Pancreas (tissue), 10 donors: ENCODE results near the gene ALOX15. TPM values are rescaled to one million over a fixed set of nuclear protein-coding genes. Genes with fewer than 3 reads are reported as not detected.

ENCODE experiments used
- ATAC-seq, 4 donors: fragments of 200-7000 bp; cut with Tn5 transposase; one replicate each; pipeline versions ENCODE4 v1.8.0 to v1.9.1; 2020; ENCODE audit warnings: mild to moderate bottlenecking in 4 of 4, moderate library complexity in 4 of 4
- DNase-seq, 6 donors: peaks; one replicate each; pipeline ENCODE4 v3.0.0-alpha.2; 2020
- FAIRE-seq: peaks from 2 replicates; lab custom pipeline; 2012; peaks lifted over from hg19 to GRCh38; lab: Jason Lieb, UNC
- H3K27ac ChIP-seq, 4 donors: fragments of 200-600 bp; sonication (generic); 1 replicate in 3 of 4; 2 replicates in 1 of 4; pipeline versions ENCODE4 v1.5.0 to v1.8.0; 2020
- H3K27me3 ChIP-seq, 4 donors: fragments of 200-600 bp; one replicate each; pipeline ENCODE4 v1.8.0; 2021
- H3K36me3 ChIP-seq, 3 donors: fragments of 200-600 bp; sonication (generic) in 1 of 3; one replicate each; pipeline versions ENCODE4 v1.5.0 to v1.8.0; 2020 to 2021
- H3K4me1 ChIP-seq, 3 donors: fragments of 200-600 bp; one replicate each; pipeline ENCODE4 v1.8.0; 2021
- H3K4me3 ChIP-seq, 4 donors: fragments of 200-600 bp; sonication (generic) in 2 of 4; one replicate each; pipeline versions ENCODE4 v1.5.0 to v1.8.0; 2020 to 2021
- H3K9me3 ChIP-seq, 4 donors: fragments of 200-600 bp; one replicate each; pipeline ENCODE4 v1.8.0; 2021
- CTCF ChIP-seq, 4 donors: fragments of 200-600 bp; sonication (generic) in 3 of 4; IDR thresholded peaks; one replicate each; pipeline versions ENCODE4 v1.5.0 to v1.8.0; 2021; ENCODE audit warnings: antibody characterized with exemption in 4 of 4
- WGBS, 2 donors: extraction: QIAGEN DNeasy Blood & Tissue Kit; methylation state at CpG; one replicate each; pipeline ENCODE4 v1.1.7; 2013; 5-methylcytosine and 5-hydroxymethylcytosine counted together
- intact Hi-C, 3 donors: fragments of 100-400 bp; cut with DNase I; formaldehyde crosslinking; loops; one replicate each; pipeline versions ENCODE4 v1.11.1 to v1.14.2; 2022
- polyA plus RNA-seq, 2 donors: library from polyadenylated mRNA; stranded (reverse); fragments of 200-250 nt; gene quantifications; one replicate each; pipeline ENCODE4 v1.2.3, GENCODE V29; 2013
- total RNA-seq, 6 donors: library from RNA; stranded (reverse); fragmentation: NEBNext Ultra II Directional in 4 of 6; extraction: Animal tissue kit (Norgen Biotek cat#: 25700) in 4 of 6; gene quantifications; one replicate each; pipeline versions ENCODE4 v1.2.1 to v1.2.4, GENCODE V29; 2021 to 2023
- donor health status: healthy with polysubstance abuse.
- donor health status: DM: no; HTN: no; CAD: no; lungs with moderate emphysema.
- donor health status: DM: no; HTN: no; CAD: no.
- donor health status: control.
- donor health status: control.
- donor health status: Bipolar disorder and iron deficiency.
- donor health status: DM: yes; HTN: yes; CAD: no.
- donor health status: DM: no; HTN: no; CAD: no.
- donor health status: DM: no; HTN: no; CAD: no.
- donor health status: DM: yes; HTN: yes; CAD: no.

The ALOX15 gene
- total and polyA plus RNA-seq, 8 donors = 1.1 TPM; not detected in 7

GRCh38 chr17:4583206-4583605 lies 58.3 kb downstream of the ALOX15 start:
- no peak for DNase-seq
- ATAC-seq = no peak
- H3K4me1 ChIP-seq = peaks cover 0 to 8% (median 0%) of the 10 kb centered on the region in 3 donors
- no peak overlapping the region for H3K27ac ChIP-seq
- 78 to 87% methylated on average over 3 of the region's 3 CpGs for WGBS, 2 donors
- peaks cover 0 to 5% (median 0%) of the 10 kb centered on the region in 4 donors for H3K27me3 ChIP-seq
- no peaks in the 10 kb centered on the region for H3K36me3 ChIP-seq
- intact Hi-C loops = no loop called here
- H3K4me3 ChIP-seq = no peak overlapping the region
- TF ChIP-seq CTCF (IDR thresholded peaks at IDR 0.05) = no peak
- FAIRE-seq = no peak
- H3K9me3 ChIP-seq = no peaks in the 10 kb centered on the region

GRCh38 chr17:4582691-4583090 lies 58.8 kb downstream of the ALOX15 start:
- intact Hi-C loops = no loop called here
- Histone ChIP-seq H3K27me3 (peaks cover 0 to 5% (median 0%) of the 10 kb centered on the region in 4 donors), H3K4me3 (no peak overlapping the region), H3K4me1 (peaks cover 0 to 8% (median 0%) of the 10 kb centered on the region in 3 donors), H3K27ac (no peak overlapping the region), H3K36me3 (no peaks in the 10 kb centered on the region), H3K9me3 (no peaks in the 10 kb centered on the region)
- 70 to 81% methylated on average over 8 of the region's 8 CpGs for WGBS, 2 donors
- FAIRE-seq = no peak
- ATAC-seq = no peak
- DNase-seq = no peak
- TF ChIP-seq CTCF (IDR thresholded peaks at IDR 0.05) = no peak

DNA sequence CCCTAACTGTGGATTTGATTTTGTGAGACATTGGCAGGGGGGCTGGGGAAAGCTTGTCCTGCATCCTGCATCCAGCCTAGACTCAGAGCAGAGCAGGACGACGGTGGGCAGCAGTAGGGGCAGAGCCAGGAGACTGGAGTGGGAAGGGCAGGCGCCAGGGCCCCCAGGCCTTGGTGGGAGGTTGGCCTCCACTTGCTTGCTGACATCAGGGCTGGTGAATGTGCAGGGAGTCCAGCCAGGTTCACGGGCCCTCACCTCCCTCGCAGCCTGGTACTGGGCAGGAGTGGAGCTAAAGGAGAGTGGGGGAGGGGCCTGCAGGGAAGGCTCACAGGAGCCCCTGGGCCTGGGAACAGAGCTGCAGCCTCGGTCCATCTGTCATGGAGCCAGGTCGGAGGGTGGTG lies 59.4 kb downstream of the ALOX15 start:
- no peak for FAIRE-seq
- H3K27ac ChIP-seq = no peak overlapping the region
- intact Hi-C loops = no loop called here
- peak in 1 of 6 donors; percentile 44 for DNase-seq
- H3K4me3 ChIP-seq = no peak overlapping the region
- 40 to 53% methylated on average over 7 of the region's 7 CpGs for WGBS, 2 donors
- H3K27me3 ChIP-seq = peaks cover 0 to 5% (median 0%) of the 10 kb centered on the region in 4 donors
- no peaks in the 10 kb centered on the region for H3K36me3 ChIP-seq
- ATAC-seq = no peak
- H3K9me3 ChIP-seq = no peaks in the 10 kb centered on the region
- TF ChIP-seq CTCF (IDR thresholded peaks at IDR 0.05) = no peak
- peaks cover 0 to 8% (median 0%) of the 10 kb centered on the region in 3 donors for H3K4me1 ChIP-seq

Other genes with a start within 250 kb of the ALOX15 start
- gene SPNS3, start 207.7 kb downstream of the ALOX15 start, total RNA-seq = under 1 TPM; 0.08 to 0.89 (median 0.44) TPM
- under 1 TPM; 0.84 to 0.96 TPM for gene SPNS3, start 207.7 kb downstream of the ALOX15 start, polyA plus RNA-seq
- gene SPNS2, start 142.8 kb downstream of the ALOX15 start, total RNA-seq = 10 to 100 TPM in 5 of 6 donors, 1 to 10 TPM in 1; 7.6 to 27.5 (median 17.2) TPM
- 10 to 100 TPM; 43.7 to 51.7 TPM for gene SPNS2, start 142.8 kb downstream of the ALOX15 start, polyA plus RNA-seq
- gene MYBBP1A, start 86.3 kb downstream of the ALOX15 start, total RNA-seq = 10 to 100 TPM; 21.8 to 41.8 (median 30.6) TPM
- gene MYBBP1A, start 86.3 kb downstream of the ALOX15 start, polyA plus RNA-seq = 10 to 100 TPM; 73.1 to 93.1 TPM
- gene GGT6, start 81.1 kb downstream of the ALOX15 start, total RNA-seq = 10 to 100 TPM; 20.7 to 34.4 (median 32.9) TPM
- gene GGT6, start 81.1 kb downstream of the ALOX15 start, polyA plus RNA-seq = 10 to 100 TPM; 27.0 to 36.1 TPM
- gene SMTNL2, start 57.1 kb downstream of the ALOX15 start, total RNA-seq = under 1 TPM in 4 of 6 donors, not detected in 2; 0.09 to 0.59 (median 0.18) TPM
- under 1 TPM; 0.27 to 0.42 TPM for gene SMTNL2, start 57.1 kb downstream of the ALOX15 start, polyA plus RNA-seq
- gene PELP1, start 62.5 kb upstream of the ALOX15 start, total RNA-seq = 10 to 100 TPM; 15.9 to 31.2 (median 21.5) TPM
- 10 to 100 TPM; 34.6 to 38.0 TPM for gene PELP1, start 62.5 kb upstream of the ALOX15 start, polyA plus RNA-seq
- 10 to 100 TPM; 11.2 to 49.6 (median 15.1) TPM for gene ARRB2, start 69.0 kb upstream of the ALOX15 start, total RNA-seq
- 10 to 100 TPM; 21.3 to 22.2 TPM for gene ARRB2, start 69.0 kb upstream of the ALOX15 start, polyA plus RNA-seq
- 10 to 100 TPM in 4 of 6 donors, 1 to 10 TPM in 2; 8.6 to 11.6 (median 10.7) TPM for gene MED11, start 89.8 kb upstream of the ALOX15 start, total RNA-seq
- gene MED11, start 89.8 kb upstream of the ALOX15 start, polyA plus RNA-seq = 10 to 100 TPM; 26.0 to 31.1 TPM
- gene ZMYND15, start 98.2 kb upstream of the ALOX15 start, total RNA-seq = 1 to 10 TPM in 2 of 6 donors, under 1 TPM in 4; 0.39 to 3.2 (median 0.69) TPM
- 1 to 10 TPM; 1.6 to 3.0 TPM for gene ZMYND15, start 98.2 kb upstream of the ALOX15 start, polyA plus RNA-seq
- gene CXCL16, start 98.2 kb upstream of the ALOX15 start, total RNA-seq = 10 to 100 TPM in 3 of 6 donors, 1 to 10 TPM in 3; 7.6 to 55.6 (median 10.0) TPM
- gene CXCL16, start 98.2 kb upstream of the ALOX15 start, polyA plus RNA-seq = 10 to 100 TPM in 1 of 2 donors, 1 to 10 TPM in 1; 7.9 to 12.9 TPM
- gene TM4SF5, start 130.2 kb upstream of the ALOX15 start, total RNA-seq = 1 to 10 TPM in 1 of 6 donors, under 1 TPM in 3, not detected in 2; 0.31 to 1.2 (median 0.61) TPM
- gene TM4SF5, start 130.2 kb upstream of the ALOX15 start, polyA plus RNA-seq = under 1 TPM; 0.46 to 0.77 TPM
- 1 to 10 TPM in 3 of 6 donors, under 1 TPM in 2, not detected in 1; 0.28 to 2.2 (median 1.2) TPM for gene VMO1, start 144.7 kb upstream of the ALOX15 start, total RNA-seq
- gene VMO1, start 144.7 kb upstream of the ALOX15 start, polyA plus RNA-seq = 1 to 10 TPM in 1 of 2 donors, under 1 TPM in 1; 0.87 to 1.6 TPM
- under 1 TPM in 1 of 6 donors, not detected in 5; 0.39 TPM for gene GLTPD2, start 147.3 kb upstream of the ALOX15 start, total RNA-seq
- gene GLTPD2, start 147.3 kb upstream of the ALOX15 start, polyA plus RNA-seq = under 1 TPM in 1 of 2 donors, not detected in 1; 0.23 TPM
- gene PSMB6, start 154.5 kb upstream of the ALOX15 start, total RNA-seq = 10 to 100 TPM; 31.3 to 55.4 (median 46.1) TPM
- 100 to 1,000 TPM in 1 of 2 donors, 10 to 100 TPM in 1; 53.1 to 103 TPM for gene PSMB6, start 154.5 kb upstream of the ALOX15 start, polyA plus RNA-seq
- 10 to 100 TPM; 11.7 to 26.1 (median 17.9) TPM for gene PLD2, start 165.5 kb upstream of the ALOX15 start, total RNA-seq
- gene PLD2, start 165.5 kb upstream of the ALOX15 start, polyA plus RNA-seq = 10 to 100 TPM; 24.5 to 25.8 TPM
- gene MINK1, start 191.7 kb upstream of the ALOX15 start, total RNA-seq = 10 to 100 TPM; 39.6 to 70.3 (median 44.0) TPM
- gene MINK1, start 191.7 kb upstream of the ALOX15 start, polyA plus RNA-seq = 10 to 100 TPM; 62.3 to 79.3 TPM